ENCODE results near the gene USP6NL. TPM values are rescaled to one million over a fixed set of nuclear protein-coding genes. Genes with fewer than 3 reads are reported as not detected.

USP6NL gene
- total RNA-seq, 1 experiment from 2014 or later = 22.1 TPM

DNA sequence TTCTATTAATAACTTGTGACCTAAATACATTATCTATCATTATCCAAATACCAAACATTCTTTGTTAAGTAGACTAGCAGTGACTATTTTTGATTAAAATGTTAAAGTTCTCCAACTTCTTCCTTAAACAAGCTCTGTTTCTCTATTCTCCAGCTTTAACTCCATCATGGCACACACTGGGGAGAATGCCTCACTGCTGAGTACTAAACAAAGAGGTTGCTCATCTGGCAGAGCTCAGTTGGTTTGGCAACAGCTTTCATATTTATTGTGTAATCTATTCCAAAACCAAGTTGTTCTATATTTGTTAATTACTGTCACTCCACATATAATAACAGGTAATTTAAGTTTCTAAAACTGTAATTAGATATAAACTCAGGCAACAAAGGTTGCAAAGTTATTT is 89.6 kb downstream of the USP6NL start:
- Histone ChIP-seq H3K79me2 (ENCODE audit: low read depth) (no peaks in the 10 kb centered on the region), H3K9me2 (ENCODE audit: insufficient read depth) (no peaks in the 10 kb centered on the region), H3K4me3 (no peak overlapping the region), H4K20me1 (ENCODE audit: insufficient read depth) (no peaks in the 10 kb centered on the region), H3K27me3 (ENCODE audit: insufficient read depth, low read depth) (no peaks in the 10 kb centered on the region), H3K36me3 (ENCODE audit: low read depth) (no peaks in the 10 kb centered on the region), H3K4me2 (no peak overlapping the region), H2AFZ (no peak overlapping the region), H3K27ac (no peak overlapping the region), H3F3A (ENCODE audit: insufficient read depth, low read depth) (no peaks in the 10 kb centered on the region), H3K9me3 (ENCODE audit: insufficient read depth, low read depth) (no peaks in the 10 kb centered on the region), H3K4me1 (replicated peaks; ENCODE audit: insufficient read depth) (no peaks in the 10 kb centered on the region)
- BruUV-seq (replicated peaks) = no TSS peak
- CTCF ChIA-PET = no interaction called here
- TF ChIP-seq EZH2 (IDR thresholded peaks at IDR 0.05; ENCODE audit: low read depth) = no peak
- TF ChIP-seq, protein P1, sequence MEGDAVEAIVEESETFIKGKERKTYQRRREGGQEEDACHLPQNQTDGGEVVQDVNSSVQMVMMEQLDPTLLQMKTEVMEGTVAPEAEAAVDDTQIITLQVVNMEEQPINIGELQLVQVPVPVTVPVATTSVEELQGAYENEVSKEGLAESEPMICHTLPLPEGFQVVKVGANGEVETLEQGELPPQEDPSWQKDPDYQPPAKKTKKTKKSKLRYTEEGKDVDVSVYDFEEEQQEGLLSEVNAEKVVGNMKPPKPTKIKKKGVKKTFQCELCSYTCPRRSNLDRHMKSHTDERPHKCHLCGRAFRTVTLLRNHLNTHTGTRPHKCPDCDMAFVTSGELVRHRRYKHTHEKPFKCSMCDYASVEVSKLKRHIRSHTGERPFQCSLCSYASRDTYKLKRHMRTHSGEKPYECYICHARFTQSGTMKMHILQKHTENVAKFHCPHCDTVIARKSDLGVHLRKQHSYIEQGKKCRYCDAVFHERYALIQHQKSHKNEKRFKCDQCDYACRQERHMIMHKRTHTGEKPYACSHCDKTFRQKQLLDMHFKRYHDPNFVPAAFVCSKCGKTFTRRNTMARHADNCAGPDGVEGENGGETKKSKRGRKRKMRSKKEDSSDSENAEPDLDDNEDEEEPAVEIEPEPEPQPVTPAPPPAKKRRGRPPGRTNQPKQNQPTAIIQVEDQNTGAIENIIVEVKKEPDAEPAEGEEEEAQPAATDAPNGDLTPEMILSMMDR (conservative IDR thresholded peaks at IDR 0.05) = no peak
- intact Hi-C loops (cut with micrococcal nuclease; ENCODE audit: unreplicated experiment) = no loop called here
- POLR2A ChIA-PET (ENCODE audit: unreplicated experiment) = no interaction called here
- no peak for DNase-seq

DNA sequence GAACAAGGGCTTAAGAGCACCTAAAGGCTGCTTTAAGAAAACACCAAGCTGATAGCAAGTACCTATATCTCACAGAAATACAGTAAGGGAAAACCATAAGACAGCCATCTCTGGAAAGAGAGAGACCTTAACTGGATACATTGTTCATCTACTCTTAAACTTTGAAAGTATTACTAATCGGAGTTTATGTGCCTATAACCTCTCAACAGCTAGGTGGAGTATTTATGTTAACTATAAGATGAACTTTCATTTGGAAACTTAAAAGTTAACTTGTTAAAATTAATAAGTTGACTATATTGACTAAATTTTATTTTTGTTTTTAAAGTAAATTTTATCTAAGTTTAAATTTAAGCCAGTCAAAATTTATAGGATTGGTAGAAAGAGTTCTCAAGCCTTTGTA is 90.6 kb downstream of the USP6NL start:
- no peaks in the 10 kb centered on the region for H3F3A ChIP-seq (ENCODE audit: insufficient read depth, low read depth)
- H2AFZ ChIP-seq = no peak overlapping the region
- intact Hi-C loops (cut with micrococcal nuclease; ENCODE audit: unreplicated experiment) = no loop called here
- no peaks in the 10 kb centered on the region for H3K9me3 ChIP-seq (ENCODE audit: insufficient read depth, low read depth)
- H3K9me2 ChIP-seq (ENCODE audit: insufficient read depth) = no peaks in the 10 kb centered on the region
- no peak for TF ChIP-seq EZH2 (IDR thresholded peaks at IDR 0.05; ENCODE audit: low read depth)
- TF ChIP-seq, protein P1 (conservative IDR thresholded peaks at IDR 0.05) = no peak
- H3K4me1 ChIP-seq (replicated peaks; ENCODE audit: insufficient read depth) = no peaks in the 10 kb centered on the region
- no TSS peak for BruUV-seq (replicated peaks)
- ChIA-PET CTCF (interaction anchor here (0.6 kb wide), 1 partner anchor 17 kb away, joined by 4 read pairs; no protein-coding TSS in a partner anchor), POLR2A (ENCODE audit: unreplicated experiment) (no interaction called here)
- H3K27ac ChIP-seq = no peak overlapping the region
- no peak for DNase-seq
- no peak overlapping the region for H3K4me2 ChIP-seq
- no peaks in the 10 kb centered on the region for H4K20me1 ChIP-seq (ENCODE audit: insufficient read depth)
- no peaks in the 10 kb centered on the region for H3K79me2 ChIP-seq (ENCODE audit: low read depth)
- H3K4me3 ChIP-seq = no peak overlapping the region
- no peaks in the 10 kb centered on the region for H3K27me3 ChIP-seq (ENCODE audit: insufficient read depth, low read depth)
- no peaks in the 10 kb centered on the region for H3K36me3 ChIP-seq (ENCODE audit: low read depth)

DNA sequence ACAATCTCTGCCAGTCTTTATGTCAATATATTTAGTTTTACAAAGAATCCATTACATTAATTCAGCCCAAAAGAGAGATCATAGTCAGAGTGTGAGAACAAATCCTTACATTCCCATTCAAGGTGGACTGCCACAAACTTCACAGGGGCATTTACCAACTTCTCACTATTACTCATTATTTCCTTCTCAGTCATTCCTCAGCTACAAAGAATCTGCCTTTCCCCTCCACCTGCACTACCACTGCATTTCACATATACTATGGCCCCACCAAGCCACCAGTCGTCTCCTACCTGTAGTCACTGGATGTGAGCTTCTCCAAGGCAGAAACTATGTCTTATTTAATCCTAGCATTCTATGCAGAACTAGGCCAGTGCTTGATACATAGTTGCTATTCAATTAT is 94.3 kb downstream of the USP6NL start:
- no peaks in the 10 kb centered on the region for H3K79me2 ChIP-seq (ENCODE audit: low read depth)
- H3K9me2 ChIP-seq (ENCODE audit: insufficient read depth) = no peaks in the 10 kb centered on the region
- H3K4me3 ChIP-seq = no peak overlapping the region
- no peak for TF ChIP-seq EZH2 (IDR thresholded peaks at IDR 0.05; ENCODE audit: low read depth)
- TF ChIP-seq, protein P1 (conservative IDR thresholded peaks at IDR 0.05) = no peak
- H3K4me1 ChIP-seq (replicated peaks; ENCODE audit: insufficient read depth) = no peaks in the 10 kb centered on the region
- H3K27ac ChIP-seq = peak overlapping the region; percentile 26; the same call in 1 of the 2 replicates
- no peaks in the 10 kb centered on the region for H3K36me3 ChIP-seq (ENCODE audit: low read depth)
- H3K4me2 ChIP-seq = no peak overlapping the region
- ChIA-PET CTCF (no interaction called here), POLR2A (ENCODE audit: unreplicated experiment) (no interaction called here)
- H4K20me1 ChIP-seq (ENCODE audit: insufficient read depth) = no peaks in the 10 kb centered on the region; the same call in 1 of the 2 replicates
- no peak for DNase-seq
- BruUV-seq (replicated peaks) = no TSS peak
- no peaks in the 10 kb centered on the region for H3F3A ChIP-seq (ENCODE audit: insufficient read depth, low read depth)
- intact Hi-C loops (cut with micrococcal nuclease; ENCODE audit: unreplicated experiment) = loop anchor here (2.0 kb wide), 1 partner anchor 170 kb away; no protein-coding TSS in a partner anchor
- H3K27me3 ChIP-seq (ENCODE audit: insufficient read depth, low read depth) = no peaks in the 10 kb centered on the region
- H3K9me3 ChIP-seq (ENCODE audit: insufficient read depth, low read depth) = no peaks in the 10 kb centered on the region
- H2AFZ ChIP-seq = no peak overlapping the region
